SK-N-SH treated with all-trans-retinoic acid at 6 μM for 48 hours (cell line): ENCODE data around the gene PRRT1.

Experiments
- ATAC-seq: fragments of 200-7000 bp; cut with Tn5 transposase; 3 replicates; pipeline ENCODE4 v1.9.1; 2020; ENCODE audit warnings: mild to moderate bottlenecking, moderate library complexity
- BACH2 ChIP-seq: fragments of 250-450 bp; sonication (Bioruptor Pico); IDR thresholded peaks from 2 replicates; pipeline ENCODE4 v1.9.0; 2021; ENCODE audit warnings: mild to moderate bottlenecking, borderline replicate concordance
- CREB5 ChIP-seq: fragments of 250-450 bp; sonication (Bioruptor Pico); IDR thresholded peaks from 2 replicates; pipeline ENCODE4 v1.5.1; 2020; ENCODE audit warnings: low read depth, mild to moderate bottlenecking, moderate library complexity
- CSRNP3 ChIP-seq: fragments of 250-450 bp; sonication (Bioruptor Pico); IDR thresholded peaks from 2 replicates; pipeline ENCODE4 v1.5.1; 2021; ENCODE audit warnings: mild to moderate bottlenecking, moderate library complexity
- ESRRG ChIP-seq: fragments of 250-450 bp; sonication (Bioruptor Pico); IDR thresholded peaks from 2 replicates; pipeline ENCODE4 v1.6.1; 2021; ENCODE audit warnings: mild to moderate bottlenecking
- GLIS3 ChIP-seq: fragments of 250-450 bp; sonication (Bioruptor Pico); IDR thresholded peaks from 2 replicates; pipeline ENCODE4 v1.5.0; 2020; ENCODE audit warnings: mild to moderate bottlenecking, moderate library complexity
- ISL1 ChIP-seq: fragments of 250-450 bp; sonication (Bioruptor Pico); IDR thresholded peaks from 2 replicates; pipeline ENCODE4 v2.1.2; 2022; ENCODE audit warnings: mild to moderate bottlenecking, moderate library complexity
- PATZ1 ChIP-seq: fragments of 250-450 bp; sonication (Bioruptor Pico); IDR thresholded peaks from 2 replicates; pipeline ENCODE4 v1.8.0; 2020; ENCODE audit warnings: mild to moderate bottlenecking, moderate library complexity, borderline replicate concordance
- POU6F1 ChIP-seq: fragments of 250-450 bp; sonication (Bioruptor Pico); IDR thresholded peaks from 2 replicates; pipeline ENCODE4 v1.8.0; 2021; ENCODE audit warnings: low read depth, mild to moderate bottlenecking, moderate library complexity, borderline replicate concordance
- RARB ChIP-seq: fragments of 250-450 bp; sonication (Bioruptor Pico); IDR thresholded peaks from 2 replicates; pipeline ENCODE4 v1.8.0; 2021; ENCODE audit warnings: mild to moderate bottlenecking, moderate library complexity
- TCF4 ChIP-seq: fragments of 250-450 bp; sonication (Bioruptor Pico); IDR thresholded peaks from 2 replicates; pipeline ENCODE4 v1.8.0; 2021; ENCODE audit warnings: mild to moderate bottlenecking, moderate library complexity, borderline replicate concordance
- TOX ChIP-seq: fragments of 250-450 bp; sonication (Bioruptor Pico); IDR thresholded peaks from 2 replicates; pipeline ENCODE4 v1.8.0; 2021; ENCODE audit warnings: mild to moderate bottlenecking, moderate library complexity, borderline replicate concordance
- TSHZ2 ChIP-seq: fragments of 250-450 bp; sonication (Bioruptor Pico); IDR thresholded peaks from 2 replicates; pipeline ENCODE4 v1.5.0; 2020; ENCODE audit warnings: mild to moderate bottlenecking, moderate library complexity
- ZC3H10 ChIP-seq: fragments of 250-450 bp; sonication (Bioruptor Pico); IDR thresholded peaks from 2 replicates; pipeline ENCODE4 v1.5.1; 2021; ENCODE audit warnings: mild to moderate bottlenecking, moderate library complexity
- ZFP3 ChIP-seq: fragments of 250-450 bp; sonication (Bioruptor Pico); IDR thresholded peaks from 2 replicates; pipeline ENCODE4 v1.5.0; 2020; ENCODE audit warnings: mild to moderate bottlenecking, moderate library complexity
- ZFP30 ChIP-seq: fragments of 450-650 bp; formaldehyde crosslinking; IDR thresholded peaks from 2 replicates; pipeline ENCODE4 v1.5.0; 2022; ENCODE audit warnings: mild to moderate bottlenecking, moderate library complexity
- ZNF565 ChIP-seq: fragments of 450-650 bp; formaldehyde crosslinking; conservative IDR thresholded peaks from 2 replicates; pipeline ENCODE4 v1.5.0; 2020; ENCODE audit warnings: low read depth, mild to moderate bottlenecking, moderate library complexity
- ZNF70 ChIP-seq: fragments of 450-650 bp; formaldehyde crosslinking; IDR thresholded peaks from 2 replicates; pipeline ENCODE4 v1.5.0; 2020; ENCODE audit warnings: mild to moderate bottlenecking, moderate library complexity
- ZNF8 ChIP-seq: fragments of 450-650 bp; formaldehyde crosslinking; IDR thresholded peaks from 2 replicates; pipeline ENCODE4 v1.5.0; 2020; ENCODE audit warnings: mild to moderate bottlenecking, moderate library complexity

The PRRT1 gene

GRCh38 chr6:32198345-32198696 lies 46.6 kb upstream of the PRRT1 start (continued):
- TF ChIP-seq CREB5 (CRISPR knock-in tag): no peak

GRCh38 chr6:32196682-32197616 lies 45.2 kb upstream of the PRRT1 start:
- TF ChIP-seq TOX (CRISPR knock-in tag): no peak
- TF ChIP-seq ZC3H10 (CRISPR knock-in tag): 0 out of 2 replicates have a peak, but pooled peaks have one; percentile 1
- peak; percentile 99; the same call in 1 of the 2 replicates for TF ChIP-seq PATZ1
- no peak for TF ChIP-seq ISL1 (CRISPR knock-in tag)
- no peak for TF ChIP-seq RARB (CRISPR knock-in tag)
- TF ChIP-seq ZFP3: 0 out of 2 replicates have a peak, but pooled peaks have one; percentile 2
- ATAC-seq: no peak

GRCh38 chr6:32195902-32196681 lies 44.4 kb upstream of the PRRT1 start:
- TF ChIP-seq ZFP30 (CRISPR knock-in tag) (peak; percentile 22; the same call in 1 of the 2 replicates), TOX (CRISPR knock-in tag) (no peak; the same call in 1 of the 2 replicates), ZNF70 (CRISPR knock-in tag) (no peak), RARB (CRISPR knock-in tag) (no peak), ZNF565 (no peak), ZNF8 (CRISPR knock-in tag) (peak; percentile 5; the same call in 1 of the 2 replicates), PATZ1 (no peak; the same call in 1 of the 2 replicates), CREB5 (CRISPR knock-in tag) (peak; percentile 46; the same call in 1 of the 2 replicates), ESRRG (CRISPR knock-in tag) (no peak), GLIS3 (CRISPR knock-in tag) (peak; percentile 14; the same call in 1 of the 2 replicates), ZC3H10 (CRISPR knock-in tag) (0 out of 2 replicates have a peak, but pooled peaks have one; percentile 44), BACH2 (no peak), TSHZ2 (0 out of 2 replicates have a peak, but pooled peaks have one; percentile 18), ISL1 (CRISPR knock-in tag) (no peak), ZFP3 (peak; percentile 10; the same call in 1 of the 2 replicates), CSRNP3 (CRISPR knock-in tag) (peak; percentile 8; the same call in 1 of the 2 replicates), POU6F1 (CRISPR knock-in tag) (no peak), TCF4 (CRISPR knock-in tag) (no peak)
- peak; percentile 87 for ATAC-seq
